ENCODE data around the gene AFTPH. TPM values are rescaled to one million over a fixed set of nuclear protein-coding genes. Genes with fewer than 3 reads are reported as not detected.

Gene AFTPH
- total RNA-seq, 1 experiment from 2014 or later, result 13.5 TPM

- Histone ChIP-seq H3K9ac (ENCODE audit: extremely low read depth, insufficient read length, low read length) (no peak overlapping the region), H3K79me1 (ENCODE audit: insufficient read depth, low read depth, low read length, poor library complexity, severe bottlenecking) (peaks cover 2% of the 10 kb centered on the region), H2BK12ac (ENCODE audit: insufficient read length, low read depth, low read length) (no peak overlapping the region), H2BK15ac (ENCODE audit: low read depth, low read length) (no peak overlapping the region), H3K56ac (ENCODE audit: insufficient read length, low read depth, low read length) (no peak overlapping the region), H3K79me2 (ENCODE audit: insufficient read depth, low read length) (no peaks in the 10 kb centered on the region), H3K23me2 (ENCODE audit: insufficient read length, low read depth, low read length, poor library complexity, severe bottlenecking) (no peaks in the 10 kb centered on the region), H2BK20ac (ENCODE audit: low read depth, low read length, poor library complexity, severe bottlenecking) (no peak overlapping the region), H3K27ac (ENCODE audit: insufficient read length, low read depth, low read length) (no peak overlapping the region), H3K27me3 (ENCODE audit: insufficient read depth, low read length) (no peaks in the 10 kb centered on the region), H3K4me1 (ENCODE audit: insufficient read depth, low read length) (no peaks in the 10 kb centered on the region), H4K8ac (replicated peaks; ENCODE audit: insufficient read length, low read depth, low read length) (no peak overlapping the region), H2AK5ac (ENCODE audit: insufficient read length, low read length) (no peak overlapping the region), H2BK5ac (ENCODE audit: insufficient read length, low read length) (no peak overlapping the region), H3K9me3 (ENCODE audit: control insufficient read depth, low read depth, low read length) (no peaks in the 10 kb centered on the region), H2BK120ac (ENCODE audit: low read depth, low read length, poor library complexity, severe bottlenecking) (no peak overlapping the region), H4K20me1 (ENCODE audit: control insufficient read depth, insufficient read depth, insufficient read length) (no peaks in the 10 kb centered on the region), H4K5ac (ENCODE audit: insufficient read length, low read depth, low read length) (no peak overlapping the region), H3K4me2 (ENCODE audit: insufficient read depth, insufficient read length, low read length) (no peak overlapping the region), H3K4ac (ENCODE audit: low read depth, low read length) (no peak overlapping the region), H2AFZ (ENCODE audit: low read length) (no peak overlapping the region), H4K91ac (ENCODE audit: insufficient read length, low read depth, low read length) (no peak overlapping the region), H3K14ac (ENCODE audit: insufficient read depth, low read length) (no peak overlapping the region), H3T11ph (ENCODE audit: low read length) (no peak overlapping the region), H3K18ac (ENCODE audit: insufficient read length, low read depth, low read length) (no peak overlapping the region), H3K23ac (ENCODE audit: insufficient read length, low read depth, low read length) (no peak overlapping the region)
- TF ChIP-seq CTCF (conservative IDR thresholded peaks at IDR 0.05), result no peak
- H3K27ac Mint-ChIP-seq, result no peak overlapping the region
- DNase-seq, result no peak
- H3K9me3 Mint-ChIP-seq, result no peaks in the 10 kb centered on the region
- peaks cover 3% of the 10 kb centered on the region; the same call in 1 of the 2 replicates for H3K27me3 Mint-ChIP-seq (ENCODE audit: low read depth)
- WGBS (ENCODE audit: extremely low coverage, insufficient read length, low lambda C conversion rate), result no CpG with 5 or more reads among the region's 3 CpGs
- peaks cover 6 to 23% (median 14%) of the 10 kb centered on the region in 3 experiments; a peak in 6 of 7 replicates for H3K36me3 Mint-ChIP-seq (ENCODE audit: insufficient read depth in 1 of 3, low read depth in 3 of 3)
- H3K4me3 Mint-ChIP-seq, result no peak overlapping the region
- H3K4me1 Mint-ChIP-seq, result peaks cover 28 to 37% of the 10 kb centered on the region in 2 experiments
Observed at GRCh38 chr2:64631771-64632170, 107.6 kb downstream of the AFTPH start.

Measured in H9 (cell line).